ENCODE measurements around the gene UVRAG. TPM values are rescaled to one million over a fixed set of nuclear protein-coding genes. Genes with fewer than 3 reads are reported as not detected.

Gene UVRAG
- total and polyA plus RNA-seq, 2 donors = 20.0 to 21.8 TPM

- Histone ChIP-seq H3K4me3 (ENCODE audit: low read length in 2 of 2) (no peak overlapping the region), H3K9me3 (ENCODE audit: control insufficient read depth in 2 of 2, insufficient read depth in 1 of 2, low read length in 1 of 2) (no peaks in the 10 kb centered on the region), H3K27ac (ENCODE audit: low read depth in 1 of 2, low read length in 1 of 2) (no peak overlapping the region), H3K27me3 (ENCODE audit: control insufficient read depth in 2 of 2, insufficient read depth in 1 of 2, low read length in 1 of 2) (no peaks in the 10 kb centered on the region), H3K36me3 (ENCODE audit: control insufficient read depth in 2 of 2, insufficient read depth in 2 of 2, low read length in 1 of 2) (peaks cover 0 to 3% of the 10 kb centered on the region in 2 donors), H3K4me1 (ENCODE audit: control insufficient read depth in 2 of 2, insufficient read depth in 2 of 2, low read length in 2 of 2) (no peaks in the 10 kb centered on the region)
- WGBS = 94% methylated on average over 6 of the region's 6 CpGs
- no peak for DNase-seq (ENCODE audit: low read depth in 6 of 9, low spot score in 9 of 9)
Observed at GRCh38 chr11:76096552-76096951, 281.5 kb downstream of the UVRAG start.

- H3K4me1 ChIP-seq (ENCODE audit: control insufficient read depth in 2 of 2, insufficient read depth in 2 of 2, low read length in 2 of 2) = no peaks in the 10 kb centered on the region
- no peaks in the 10 kb centered on the region for H3K9me3 ChIP-seq (ENCODE audit: control insufficient read depth in 2 of 2, insufficient read depth in 1 of 2, low read length in 1 of 2)
- DNase-seq (ENCODE audit: low read depth in 6 of 9, low spot score in 9 of 9) = no peak
- H3K27me3 ChIP-seq (ENCODE audit: control insufficient read depth in 2 of 2, insufficient read depth in 1 of 2, low read length in 1 of 2) = no peaks in the 10 kb centered on the region
- H3K36me3 ChIP-seq (ENCODE audit: control insufficient read depth in 2 of 2, insufficient read depth in 2 of 2, low read length in 1 of 2) = no peaks in the 10 kb centered on the region
- no peak overlapping the region for H3K4me3 ChIP-seq (ENCODE audit: low read length in 2 of 2)
- no peak overlapping the region for H3K27ac ChIP-seq (ENCODE audit: low read depth in 1 of 2, low read length in 1 of 2)
- WGBS = 87% methylated on average over 1 of the region's 1 CpG
Observed at GRCh38 chr11:76102802-76103201, 287.8 kb downstream of the UVRAG start.

GRCh38 chr11:76103460-76103859 lies 288.4 kb downstream of the UVRAG start:
- no peaks in the 10 kb centered on the region for H3K9me3 ChIP-seq (ENCODE audit: control insufficient read depth in 2 of 2, insufficient read depth in 1 of 2, low read length in 1 of 2)
- H3K36me3 ChIP-seq (ENCODE audit: control insufficient read depth in 2 of 2, insufficient read depth in 2 of 2, low read length in 1 of 2) = no peaks in the 10 kb centered on the region
- H3K4me1 ChIP-seq (ENCODE audit: control insufficient read depth in 2 of 2, insufficient read depth in 2 of 2, low read length in 2 of 2) = no peaks in the 10 kb centered on the region
- no peak overlapping the region for H3K27ac ChIP-seq (ENCODE audit: low read depth in 1 of 2, low read length in 1 of 2)
- no peaks in the 10 kb centered on the region for H3K27me3 ChIP-seq (ENCODE audit: control insufficient read depth in 2 of 2, insufficient read depth in 1 of 2, low read length in 1 of 2)
- 95% methylated on average over 1 of the region's 1 CpG for WGBS
- DNase-seq (ENCODE audit: low read depth in 6 of 9, low spot score in 9 of 9) = no peak
- no peak overlapping the region for H3K4me3 ChIP-seq (ENCODE audit: low read length in 2 of 2)

- 99% methylated on average over 7 of the region's 7 CpGs for WGBS
- no peak for DNase-seq (ENCODE audit: low read depth in 6 of 9, low spot score in 9 of 9)
- Histone ChIP-seq H3K36me3 (ENCODE audit: control insufficient read depth in 2 of 2, insufficient read depth in 2 of 2, low read length in 1 of 2) (no peaks in the 10 kb centered on the region), H3K27me3 (ENCODE audit: control insufficient read depth in 2 of 2, insufficient read depth in 1 of 2, low read length in 1 of 2) (no peaks in the 10 kb centered on the region), H3K9me3 (ENCODE audit: control insufficient read depth in 2 of 2, insufficient read depth in 1 of 2, low read length in 1 of 2) (no peaks in the 10 kb centered on the region), H3K27ac (ENCODE audit: low read depth in 1 of 2, low read length in 1 of 2) (no peak overlapping the region), H3K4me1 (ENCODE audit: control insufficient read depth in 2 of 2, insufficient read depth in 2 of 2, low read length in 2 of 2) (no peaks in the 10 kb centered on the region), H3K4me3 (ENCODE audit: low read length in 2 of 2) (no peak overlapping the region)
Observed at GRCh38 chr11:76104285-76104684, 289.3 kb downstream of the UVRAG start.

DNA sequence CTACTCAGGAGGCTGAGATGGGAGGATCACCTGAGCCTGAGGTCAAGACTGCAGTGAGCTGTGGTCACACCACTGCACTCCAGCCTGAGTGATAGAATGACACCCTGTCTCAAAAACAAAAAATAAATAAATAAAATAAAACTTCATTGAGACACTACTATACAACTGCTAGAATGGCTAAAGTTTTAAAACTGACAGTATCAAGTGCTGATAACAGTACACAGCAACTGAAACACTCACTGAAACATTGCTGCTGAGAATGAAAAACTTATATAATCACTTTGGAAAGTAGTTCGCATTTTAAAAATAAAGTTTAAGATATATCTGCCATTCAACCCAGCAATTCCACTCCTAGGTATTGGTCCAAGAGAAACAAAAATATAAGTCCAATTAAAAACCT lies 290.6 kb downstream of the UVRAG start:
- 97% methylated on average over 1 of the region's 1 CpG for WGBS
- no peak for DNase-seq (ENCODE audit: low read depth in 6 of 9, low spot score in 9 of 9)
- no peaks in the 10 kb centered on the region for H3K4me1 ChIP-seq (ENCODE audit: control insufficient read depth in 2 of 2, insufficient read depth in 2 of 2, low read length in 2 of 2)

DNA sequence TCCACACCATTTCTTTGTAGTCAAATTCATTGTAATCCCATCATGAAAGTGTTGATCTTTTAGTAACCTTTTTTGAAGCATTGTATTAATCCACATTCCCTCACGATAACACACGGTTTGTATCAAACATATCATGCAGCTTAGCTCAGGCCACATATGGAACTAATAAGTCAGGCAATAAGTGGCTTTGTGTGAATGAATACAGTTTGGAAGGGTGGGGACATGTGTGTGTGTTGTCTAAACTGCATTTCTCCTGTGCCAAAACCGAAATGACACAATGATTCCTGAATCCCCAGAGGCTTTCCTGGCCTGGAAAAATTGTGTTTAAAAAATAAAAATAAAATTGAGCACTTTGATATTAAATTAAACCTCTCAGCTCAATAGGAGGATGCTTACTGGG lies 293.0 kb downstream of the UVRAG start:
- H3K27ac ChIP-seq (ENCODE audit: low read depth in 1 of 2, low read length in 1 of 2) = no peak overlapping the region
- H3K9me3 ChIP-seq (ENCODE audit: control insufficient read depth in 2 of 2, insufficient read depth in 1 of 2, low read length in 1 of 2) = no peaks in the 10 kb centered on the region
- no peaks in the 10 kb centered on the region for H3K27me3 ChIP-seq (ENCODE audit: control insufficient read depth in 2 of 2, insufficient read depth in 1 of 2, low read length in 1 of 2)
- H3K4me3 ChIP-seq (ENCODE audit: low read length in 2 of 2) = no peak overlapping the region
- no peaks in the 10 kb centered on the region for H3K36me3 ChIP-seq (ENCODE audit: control insufficient read depth in 2 of 2, insufficient read depth in 2 of 2, low read length in 1 of 2)
- H3K4me1 ChIP-seq (ENCODE audit: control insufficient read depth in 2 of 2, insufficient read depth in 2 of 2, low read length in 2 of 2) = no peaks in the 10 kb centered on the region
- 98% methylated on average over 3 of the region's 3 CpGs for WGBS
- DNase-seq (ENCODE audit: low read depth in 6 of 9, low spot score in 9 of 9) = no peak

More for the DNA sequence above, 290.6 kb downstream of the UVRAG start:
- Histone ChIP-seq H3K27ac (ENCODE audit: low read depth in 1 of 2, low read length in 1 of 2) (no peak overlapping the region), H3K4me3 (ENCODE audit: low read length in 2 of 2) (no peak overlapping the region), H3K9me3 (ENCODE audit: control insufficient read depth in 2 of 2, insufficient read depth in 1 of 2, low read length in 1 of 2) (no peaks in the 10 kb centered on the region), H3K36me3 (ENCODE audit: control insufficient read depth in 2 of 2, insufficient read depth in 2 of 2, low read length in 1 of 2) (no peaks in the 10 kb centered on the region), H3K27me3 (ENCODE audit: control insufficient read depth in 2 of 2, insufficient read depth in 1 of 2, low read length in 1 of 2) (no peaks in the 10 kb centered on the region)

- WGBS = 54% methylated on average over 2 of the region's 2 CpGs
- no peak for DNase-seq (ENCODE audit: low read depth in 6 of 9, low spot score in 9 of 9)
- no peaks in the 10 kb centered on the region for H3K4me1 ChIP-seq (ENCODE audit: control insufficient read depth in 2 of 2, insufficient read depth in 2 of 2, low read length in 2 of 2)
- no peaks in the 10 kb centered on the region for H3K27me3 ChIP-seq (ENCODE audit: control insufficient read depth in 2 of 2, insufficient read depth in 1 of 2, low read length in 1 of 2)
- H3K27ac ChIP-seq (ENCODE audit: low read depth in 1 of 2, low read length in 1 of 2) = no peak overlapping the region
- peaks cover 4 to 7% of the 10 kb centered on the region in 2 donors for H3K36me3 ChIP-seq (ENCODE audit: control insufficient read depth in 2 of 2, insufficient read depth in 2 of 2, low read length in 1 of 2)
- H3K9me3 ChIP-seq (ENCODE audit: control insufficient read depth in 2 of 2, insufficient read depth in 1 of 2, low read length in 1 of 2) = no peaks in the 10 kb centered on the region
- H3K4me3 ChIP-seq (ENCODE audit: low read length in 2 of 2) = no peak overlapping the region
Observed at GRCh38 chr11:76114238-76114637, 299.2 kb downstream of the UVRAG start.

DNA sequence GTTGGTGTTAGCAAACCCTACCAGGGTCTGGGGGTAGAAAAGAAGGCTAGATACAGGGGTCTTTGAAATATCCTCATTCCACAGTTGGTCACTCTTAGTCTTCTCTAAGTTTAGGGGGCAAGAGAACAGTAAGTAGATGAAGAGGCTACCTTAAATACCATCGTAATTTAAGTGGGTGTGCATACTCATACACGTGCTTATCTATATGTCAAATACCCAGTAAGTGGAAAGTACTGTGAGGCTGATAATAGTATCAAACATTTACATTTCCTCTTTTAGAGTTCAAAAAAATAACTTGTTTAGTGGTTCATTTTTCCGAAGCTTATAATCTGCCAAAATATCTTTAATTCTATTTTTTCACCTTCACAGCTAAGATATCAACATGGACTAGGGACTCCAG lies 300.5 kb downstream of the UVRAG start:
- no peaks in the 10 kb centered on the region for H3K27me3 ChIP-seq (ENCODE audit: control insufficient read depth in 2 of 2, insufficient read depth in 1 of 2, low read length in 1 of 2)
- peaks cover 4 to 7% of the 10 kb centered on the region in 2 donors for H3K36me3 ChIP-seq (ENCODE audit: control insufficient read depth in 2 of 2, insufficient read depth in 2 of 2, low read length in 1 of 2)
- no peak overlapping the region for H3K27ac ChIP-seq (ENCODE audit: low read depth in 1 of 2, low read length in 1 of 2)
- no peaks in the 10 kb centered on the region for H3K9me3 ChIP-seq (ENCODE audit: control insufficient read depth in 2 of 2, insufficient read depth in 1 of 2, low read length in 1 of 2)
- no peak for DNase-seq (ENCODE audit: low read depth in 6 of 9, low spot score in 9 of 9)
- H3K4me1 ChIP-seq (ENCODE audit: control insufficient read depth in 2 of 2, insufficient read depth in 2 of 2, low read length in 2 of 2) = no peaks in the 10 kb centered on the region
- H3K4me3 ChIP-seq (ENCODE audit: low read length in 2 of 2) = no peak overlapping the region
- 97% methylated on average over 3 of the region's 3 CpGs for WGBS

- no peaks in the 10 kb centered on the region for H3K9me3 ChIP-seq (ENCODE audit: control insufficient read depth in 2 of 2, insufficient read depth in 1 of 2, low read length in 1 of 2)
- H3K4me1 ChIP-seq (ENCODE audit: control insufficient read depth in 2 of 2, insufficient read depth in 2 of 2, low read length in 2 of 2) = no peaks in the 10 kb centered on the region
- 97% methylated on average over 2 of the region's 2 CpGs for WGBS
- no peak for DNase-seq (ENCODE audit: low read depth in 6 of 9, low spot score in 9 of 9)
- no peak overlapping the region for H3K27ac ChIP-seq (ENCODE audit: low read depth in 1 of 2, low read length in 1 of 2)
- H3K27me3 ChIP-seq (ENCODE audit: control insufficient read depth in 2 of 2, insufficient read depth in 1 of 2, low read length in 1 of 2) = no peaks in the 10 kb centered on the region
- H3K4me3 ChIP-seq (ENCODE audit: low read length in 2 of 2) = no peak overlapping the region
- H3K36me3 ChIP-seq (ENCODE audit: control insufficient read depth in 2 of 2, insufficient read depth in 2 of 2, low read length in 1 of 2) = peaks cover 7% of the 10 kb centered on the region in 2 donors
Observed at GRCh38 chr11:76119032-76119431, 304.0 kb downstream of the UVRAG start.

DNA sequence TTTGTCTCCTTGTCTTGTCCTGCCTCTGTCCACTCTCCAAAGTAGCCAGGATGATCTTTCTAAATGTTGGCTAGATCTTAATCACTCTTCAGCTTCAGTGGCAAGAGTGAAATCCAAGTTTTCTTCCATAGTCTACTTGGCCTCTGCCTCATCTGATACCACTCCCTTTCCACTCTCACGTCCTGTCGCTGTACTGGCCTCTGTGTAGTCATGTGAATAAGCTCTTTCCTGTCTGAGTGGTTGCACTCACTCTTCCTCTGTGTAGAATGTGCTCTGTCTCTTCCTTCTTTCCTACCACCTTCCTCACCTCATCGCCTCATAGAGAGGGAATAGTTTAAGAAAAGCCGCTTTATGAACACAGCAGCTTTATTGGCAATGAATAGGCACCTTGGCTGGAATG lies 304.8 kb downstream of the UVRAG start:
- no peaks in the 10 kb centered on the region for H3K4me1 ChIP-seq (ENCODE audit: control insufficient read depth in 2 of 2, insufficient read depth in 2 of 2, low read length in 2 of 2)
- WGBS = 89% methylated on average over 4 of the region's 4 CpGs
- H3K27me3 ChIP-seq (ENCODE audit: control insufficient read depth in 2 of 2, insufficient read depth in 1 of 2, low read length in 1 of 2) = no peaks in the 10 kb centered on the region
- H3K4me3 ChIP-seq (ENCODE audit: low read length in 2 of 2) = no peak overlapping the region
- peaks cover 7% of the 10 kb centered on the region in 2 donors for H3K36me3 ChIP-seq (ENCODE audit: control insufficient read depth in 2 of 2, insufficient read depth in 2 of 2, low read length in 1 of 2)
- no peak for DNase-seq (ENCODE audit: low read depth in 6 of 9, low spot score in 9 of 9)
- no peaks in the 10 kb centered on the region for H3K9me3 ChIP-seq (ENCODE audit: control insufficient read depth in 2 of 2, insufficient read depth in 1 of 2, low read length in 1 of 2)
- H3K27ac ChIP-seq (ENCODE audit: low read depth in 1 of 2, low read length in 1 of 2) = no peak overlapping the region

All from thymus (tissue), 11 donors.